Bronchial epithelial cell (primary cell): Measurements from ENCODE around the gene ABLIM2. TPM values are rescaled to one million over a fixed set of nuclear protein-coding genes. Genes with fewer than 3 reads are reported as not detected.

ENCODE experiments used
- DNase-seq: peaks from one replicate; pipeline ENCODE4 v3.0.0-alpha.2; 2010; ENCODE audit warnings: low read depth
- FAIRE-seq: peaks from 2 replicates; lab custom pipeline; 2011; peaks lifted over from hg19 to GRCh38; lab: Jason Lieb, UNC
- H3K27me3 ChIP-seq: 2 replicates; pipeline ENCODE4 v1.5.1; 2011; ENCODE audit warnings: low read length; ENCODE audit not compliant: control insufficient read depth, insufficient read depth
- H3K36me3 ChIP-seq: 2 replicates; pipeline ENCODE4 v1.5.1; 2011; ENCODE audit warnings: low read length; ENCODE audit not compliant: control insufficient read depth, insufficient read depth
- H3K4me3 ChIP-seq: 2 replicates; pipeline ENCODE4 v1.5.1; 2011; ENCODE audit warnings: mild to moderate bottlenecking, low read depth, low read length, control low read depth
- CTCF ChIP-seq: IDR thresholded peaks from 2 replicates; pipeline ENCODE4 v1.5.1; 2011; ENCODE audit warnings: mild to moderate bottlenecking, moderate library complexity, low read length, control low read depth, inconsistent platforms; ENCODE audit not compliant: insufficient read depth, severe bottlenecking
- total RNA-seq: library from RNA; depleted of rRNA; stranded (reverse); fragments of >200 nt; gene quantifications from 2 replicates; pipeline ENCODE4 v1.2.1, GENCODE V29; 2014

The ABLIM2 gene
- total RNA-seq, 1 donor from 2014 or later, result 1.1 TPM

- Histone ChIP-seq H3K27me3 (peaks cover 5% of the 10 kb centered on the region), H3K36me3 (no peaks in the 10 kb centered on the region), H3K4me3 (no peak overlapping the region)
- no peak for FAIRE-seq
- TF ChIP-seq CTCF, result no peak
- no peak for DNase-seq
Measured at GRCh38 chr4:8156617-8157016, 2.0 kb downstream of the ABLIM2 start.

GRCh38 chr4:8155660-8156421 is 2.8 kb downstream of the ABLIM2 start:
- TF ChIP-seq CTCF, result no peak
- FAIRE-seq (no peak), DNase-seq (no peak)
- Histone ChIP-seq H3K4me3 (no peak overlapping the region), H3K27me3 (peaks cover 7% of the 10 kb centered on the region), H3K36me3 (no peaks in the 10 kb centered on the region)

GRCh38 chr4:8155048-8155447 is 3.6 kb downstream of the ABLIM2 start:
- peaks cover 7% of the 10 kb centered on the region for H3K27me3 ChIP-seq
- no peak overlapping the region for H3K4me3 ChIP-seq
- no peak for FAIRE-seq
- no peak for DNase-seq
- H3K36me3 ChIP-seq, result no peaks in the 10 kb centered on the region
- TF ChIP-seq CTCF, result no peak

GRCh38 chr4:8153441-8153840 is 5.2 kb downstream of the ABLIM2 start:
- no peak for TF ChIP-seq CTCF
- FAIRE-seq, result no peak

GRCh38 chr4:8152865-8153257 is 5.8 kb downstream of the ABLIM2 start:
- H3K4me3 ChIP-seq, result no peak overlapping the region
- DNase-seq, result no peak
- peak; percentile 43 for FAIRE-seq
- H3K36me3 ChIP-seq, result no peaks in the 10 kb centered on the region
- H3K27me3 ChIP-seq, result peaks cover 7% of the 10 kb centered on the region
- no peak for TF ChIP-seq CTCF

More at GRCh38 chr4:8153441-8153840, 5.2 kb downstream of the ABLIM2 start:
- Histone ChIP-seq H3K36me3 (no peaks in the 10 kb centered on the region), H3K27me3 (peaks cover 8% of the 10 kb centered on the region), H3K4me3 (no peak overlapping the region)
- no peak for DNase-seq
